Neutrophil (primary cell): ENCODE data around the gene SRRM2.

ENCODE experiments used
- H3K27ac ChIP-seq: fragments of 200-600 bp; sonication (generic); 2 replicates; pipeline ENCODE4 v1.5.1; 2016; ENCODE audit warnings: mild to moderate bottlenecking, moderate library complexity
- H3K27me3 ChIP-seq: fragments of 200-600 bp; sonication (generic); 2 replicates; pipeline ENCODE4 v1.6.0; 2016; ENCODE audit warnings: mild to moderate bottlenecking
- H3K36me3 ChIP-seq: fragments of 200-600 bp; sonication (generic); 2 replicates; pipeline ENCODE4 v1.5.1; 2017
- H3K4me1 ChIP-seq, 2 experiments: fragments of 200-600 bp in 1 of 2; sonication (generic) in 1 of 2; 1 replicate in 1 of 2; 2 replicates in 1 of 2; pipeline versions ENCODE4 v1.5.1 to v1.6.1; 2013 to 2016; ENCODE audit warnings: low read depth in 1 of 2, low read length in 1 of 2, mild to moderate bottlenecking in 1 of 2, moderate library complexity in 1 of 2; ENCODE audit not compliant: control insufficient read depth in 1 of 2, insufficient read depth in 1 of 2
- H3K4me3 ChIP-seq, 2 experiments: fragments of 200-600 bp in 1 of 2; sonication (generic) in 1 of 2; 1 replicate in 1 of 2; 2 replicates in 1 of 2; pipeline ENCODE4 v1.5.1; 2013 to 2016; ENCODE audit warnings: low read depth in 1 of 2, low read length in 1 of 2, mild to moderate bottlenecking in 1 of 2, moderate library complexity in 1 of 2
- H3K9me3 ChIP-seq: fragments of 200-600 bp; sonication (generic); 2 replicates; pipeline ENCODE4 v1.5.1; 2016
- TF ChIP-seq, protein P1 (sequence below): fragments of 200-600 bp; sonication (generic); IDR thresholded peaks from 2 replicates; pipeline ENCODE4 v1.5.1; 2016; ENCODE audit warnings: antibody characterized with exemption

SRRM2 gene

DNA sequence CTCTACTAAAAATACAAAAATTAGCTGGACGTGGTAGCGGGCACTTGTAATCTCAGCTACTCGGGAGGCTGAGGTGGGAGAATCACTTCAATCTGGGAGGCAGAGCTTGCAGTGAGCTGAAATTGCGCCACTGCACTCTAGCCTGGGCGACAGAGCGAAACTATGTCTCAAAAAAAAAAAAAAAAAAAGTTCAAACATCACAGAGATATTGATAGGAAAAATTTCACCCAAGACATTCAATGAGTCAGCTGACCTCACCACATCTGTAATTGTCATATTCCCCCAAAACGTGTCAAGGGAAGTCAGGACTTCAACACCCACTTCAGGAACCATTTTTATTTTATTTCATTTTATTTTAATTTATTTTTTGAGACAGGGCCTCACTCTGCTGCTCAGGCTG, 24.4 kb upstream of the SRRM2 start:
- TF ChIP-seq, protein P1, sequence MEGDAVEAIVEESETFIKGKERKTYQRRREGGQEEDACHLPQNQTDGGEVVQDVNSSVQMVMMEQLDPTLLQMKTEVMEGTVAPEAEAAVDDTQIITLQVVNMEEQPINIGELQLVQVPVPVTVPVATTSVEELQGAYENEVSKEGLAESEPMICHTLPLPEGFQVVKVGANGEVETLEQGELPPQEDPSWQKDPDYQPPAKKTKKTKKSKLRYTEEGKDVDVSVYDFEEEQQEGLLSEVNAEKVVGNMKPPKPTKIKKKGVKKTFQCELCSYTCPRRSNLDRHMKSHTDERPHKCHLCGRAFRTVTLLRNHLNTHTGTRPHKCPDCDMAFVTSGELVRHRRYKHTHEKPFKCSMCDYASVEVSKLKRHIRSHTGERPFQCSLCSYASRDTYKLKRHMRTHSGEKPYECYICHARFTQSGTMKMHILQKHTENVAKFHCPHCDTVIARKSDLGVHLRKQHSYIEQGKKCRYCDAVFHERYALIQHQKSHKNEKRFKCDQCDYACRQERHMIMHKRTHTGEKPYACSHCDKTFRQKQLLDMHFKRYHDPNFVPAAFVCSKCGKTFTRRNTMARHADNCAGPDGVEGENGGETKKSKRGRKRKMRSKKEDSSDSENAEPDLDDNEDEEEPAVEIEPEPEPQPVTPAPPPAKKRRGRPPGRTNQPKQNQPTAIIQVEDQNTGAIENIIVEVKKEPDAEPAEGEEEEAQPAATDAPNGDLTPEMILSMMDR = no peak
- Histone ChIP-seq H3K4me1 (no peaks in the 10 kb centered on the region), H3K36me3 (no peaks in the 10 kb centered on the region), H3K4me3 (no peak overlapping the region), H3K27ac (no peak overlapping the region), H3K9me3 (no peaks in the 10 kb centered on the region), H3K27me3 (peaks cover 24% of the 10 kb centered on the region)

DNA sequence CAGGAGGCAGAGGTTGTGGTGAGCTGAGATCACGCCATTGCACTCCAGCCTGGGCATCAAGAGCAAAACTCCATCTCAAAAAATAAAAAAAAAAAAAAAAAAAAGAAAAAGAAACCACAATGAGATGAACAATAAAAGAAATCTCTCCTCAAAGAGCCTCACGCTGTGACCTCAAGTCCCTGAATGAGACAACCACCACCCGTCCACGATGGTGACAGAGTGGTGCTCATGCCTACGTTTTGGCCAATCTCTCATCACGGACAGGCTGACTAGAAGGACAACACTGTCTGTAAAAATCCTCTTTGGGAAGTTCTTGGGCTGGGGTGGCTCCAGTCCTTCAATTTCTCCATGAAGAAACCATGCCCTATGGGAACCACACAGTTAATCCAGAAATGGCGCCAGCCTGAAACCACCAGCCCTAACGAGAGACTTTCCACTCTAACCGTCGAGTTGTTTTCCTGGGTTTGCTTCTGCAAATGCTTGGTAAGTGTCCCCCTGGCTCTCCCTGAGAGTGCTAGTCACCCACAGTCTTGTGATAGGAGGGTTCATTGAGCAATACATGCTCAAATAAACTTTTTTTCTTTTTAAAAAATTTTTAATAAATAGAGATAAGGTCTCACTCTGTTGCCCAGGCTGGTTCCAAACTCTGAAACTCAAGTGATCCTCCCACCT, 17.5 kb upstream of the SRRM2 start:
- Histone ChIP-seq H3K4me3 (no peak overlapping the region), H3K9me3 (no peaks in the 10 kb centered on the region), H3K27ac (no peak overlapping the region), H3K4me1 (no peaks in the 10 kb centered on the region), H3K27me3 (no peaks in the 10 kb centered on the region), H3K36me3 (no peaks in the 10 kb centered on the region)
- TF ChIP-seq, protein P1 = no peak

DNA sequence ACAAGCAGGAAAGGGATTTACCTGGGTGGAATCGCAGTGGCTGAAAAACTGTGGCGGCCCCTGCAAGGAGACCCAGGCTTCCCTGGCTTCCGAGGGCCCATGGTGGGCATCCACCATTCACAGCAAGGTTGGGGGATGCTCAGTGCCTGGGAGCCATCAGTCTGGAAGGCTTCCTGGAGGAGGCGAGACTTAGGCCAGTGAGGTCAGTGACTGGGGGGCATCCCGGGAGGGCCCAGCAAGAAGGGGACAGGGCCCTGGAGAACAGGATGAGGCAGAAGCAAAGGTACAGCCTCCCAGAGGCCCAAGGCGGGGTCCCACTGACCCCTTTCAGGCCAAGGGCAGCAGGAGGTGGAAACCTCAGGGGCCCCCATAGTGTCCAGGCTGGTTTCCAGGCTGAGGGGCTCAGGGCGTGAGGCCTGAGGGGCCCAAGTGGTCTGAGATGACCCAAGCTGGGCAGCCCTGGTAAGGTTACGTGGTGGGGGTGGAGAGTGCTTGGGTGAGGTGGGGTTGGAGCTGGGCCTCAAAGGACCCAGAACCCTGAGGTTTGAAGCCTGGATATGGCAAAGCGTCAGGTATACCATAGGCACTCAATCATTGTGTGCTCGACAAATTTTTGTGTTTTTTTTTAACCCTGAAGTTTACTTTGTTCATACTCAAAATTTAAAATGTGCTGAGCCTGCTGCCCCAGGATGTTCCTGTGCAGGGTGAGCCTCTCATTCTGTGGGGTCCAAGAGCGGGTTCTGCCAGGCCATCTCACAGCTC, 15.8 kb upstream of the SRRM2 start:
- Histone ChIP-seq H3K27me3 (no peaks in the 10 kb centered on the region), H3K4me3 (no peak overlapping the region), H3K9me3 (no peaks in the 10 kb centered on the region), H3K4me1 (no peaks in the 10 kb centered on the region), H3K27ac (no peak overlapping the region), H3K36me3 (no peaks in the 10 kb centered on the region)
- TF ChIP-seq, protein P1 = no peak

DNA sequence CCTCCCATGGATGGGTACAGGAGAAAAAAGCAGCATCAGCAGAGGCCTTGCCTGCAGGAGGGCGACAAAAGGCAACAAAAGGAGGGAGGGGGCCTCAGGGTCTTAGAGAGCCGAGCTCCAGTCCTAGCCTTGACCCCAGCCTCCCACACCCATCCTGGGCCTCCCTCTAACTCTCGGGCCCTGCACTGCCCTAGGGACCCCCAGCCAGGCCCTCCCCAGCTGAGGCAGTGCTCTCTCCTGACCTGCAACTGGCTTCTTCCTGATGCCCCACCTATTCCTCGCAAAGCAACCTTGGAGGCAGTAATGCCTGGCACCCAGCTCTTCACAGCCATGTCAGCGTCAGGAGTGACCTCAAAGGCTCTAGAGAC, 15.2 kb upstream of the SRRM2 start:
- Histone ChIP-seq H3K36me3 (no peaks in the 10 kb centered on the region), H3K4me1 (no peaks in the 10 kb centered on the region), H3K4me3 (no peak overlapping the region), H3K9me3 (no peaks in the 10 kb centered on the region), H3K27ac (no peak overlapping the region), H3K27me3 (no peaks in the 10 kb centered on the region)
- TF ChIP-seq, protein P1 = no peak

DNA sequence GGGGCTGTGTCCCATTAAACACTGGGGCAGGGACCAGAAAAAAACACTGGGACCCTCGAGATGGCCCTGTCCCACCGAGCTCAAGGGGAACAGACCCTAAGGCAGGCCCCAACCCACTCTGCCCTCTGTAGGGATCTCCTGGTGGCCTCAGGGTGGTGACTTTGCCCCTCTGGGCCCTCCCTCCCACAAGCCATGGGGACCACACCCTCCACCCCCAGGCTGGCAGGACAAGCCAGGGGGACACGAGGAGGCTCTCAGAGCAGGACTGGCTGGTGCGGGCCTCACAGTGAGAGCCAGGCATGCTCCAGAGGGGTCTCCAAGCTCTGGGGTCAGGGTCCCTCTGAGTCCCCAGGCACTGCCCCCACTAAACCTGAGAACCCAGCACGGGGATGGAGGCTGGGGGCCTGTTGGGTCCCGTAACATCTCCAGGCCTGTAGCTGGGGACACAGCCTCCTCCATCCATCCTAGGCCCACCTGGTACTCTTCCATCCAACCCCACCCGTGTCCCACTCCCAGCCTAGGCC, 14.5 kb upstream of the SRRM2 start:
- Histone ChIP-seq H3K4me1 (no peaks in the 10 kb centered on the region), H3K27ac (no peak overlapping the region), H3K27me3 (no peaks in the 10 kb centered on the region), H3K9me3 (no peaks in the 10 kb centered on the region), H3K4me3 (no peak overlapping the region), H3K36me3 (no peaks in the 10 kb centered on the region)
- TF ChIP-seq, protein P1 = no peak
